GM12874 (cell line): ENCODE data around the gene ACOX1.
A peak's percentile ranks its signal among the peaks of the same experiment; 100 is the strongest.

ENCODE experiments used
- CTCF ChIP-seq: IDR thresholded peaks from 2 replicates; pipeline ENCODE4 v1.5.1; 2011; ENCODE audit warnings: low read depth, mild to moderate bottlenecking, control low read depth, low read length, moderate library complexity; ENCODE audit not compliant: insufficient read depth

The ACOX1 gene

GRCh38 chr17:76014100-76014924, 35.3 kb upstream of the ACOX1 start:
- TF ChIP-seq CTCF: peak; percentile 99

- no peak for TF ChIP-seq CTCF
These were observed 34.5 kb upstream of the ACOX1 start for GRCh38 chr17:76013377-76013932.

GRCh38 chr17:76011951-76012350, 33.0 kb upstream of the ACOX1 start:
- no peak for TF ChIP-seq CTCF

GRCh38 chr17:76009969-76010661, 31.1 kb upstream of the ACOX1 start:
- no peak for TF ChIP-seq CTCF

GRCh38 chr17:76009447-76009846, 30.5 kb upstream of the ACOX1 start:
- no peak for TF ChIP-seq CTCF

GRCh38 chr17:76008630-76009425, 29.9 kb upstream of the ACOX1 start:
- no peak for TF ChIP-seq CTCF

- no peak for TF ChIP-seq CTCF
These were observed 29.2 kb upstream of the ACOX1 start for GRCh38 chr17:76008208-76008607.
